GM23338 (cell line): ENCODE data around the gene ABCA13.

ENCODE experiments used
- CTCF ChIP-seq, 2 experiments: fragments of 200-600 bp in 1 of 2; sonication (generic) in 1 of 2; conservative IDR thresholded peaks; 2 replicates each; pipeline versions ENCODE4 v1.5.1 to v1.6.1; 2016 to 2017; ENCODE audit warnings: antibody characterized with exemption in 2 of 2, low read depth in 2 of 2, mild to moderate bottlenecking in 2 of 2, moderate library complexity in 1 of 2
- EZH2 ChIP-seq: fragments of 200-600 bp; sonication (generic); IDR thresholded peaks from one replicate; pipeline ENCODE4 v1.8.0; 2017; ENCODE audit warnings: antibody characterized with exemption, mild to moderate bottlenecking, low read depth; ENCODE audit not compliant: unreplicated experiment

DNA sequence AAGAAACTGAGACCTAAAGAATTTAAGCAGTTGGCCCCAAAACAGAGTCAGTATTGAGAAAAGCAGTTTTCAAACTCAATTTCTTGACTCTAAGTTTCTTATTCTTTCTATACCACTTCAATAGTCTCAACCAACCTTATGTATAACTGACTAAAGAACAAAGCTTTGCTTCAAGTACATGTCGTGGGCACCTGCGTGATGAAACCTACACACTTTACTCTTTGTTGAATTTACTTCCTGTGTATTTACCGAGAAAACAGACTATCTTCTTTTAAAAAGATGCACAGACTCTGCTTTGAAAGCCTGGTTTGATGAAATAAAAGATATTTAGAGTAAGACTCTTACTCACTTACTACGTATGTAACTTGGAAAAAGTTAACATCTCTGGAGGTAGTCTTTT is 455.9 kb downstream of the ABCA13 start:
- no peak for TF ChIP-seq CTCF (conservative IDR thresholded peaks at IDR 0.05; ENCODE audit: low read depth in 2 of 2)
- TF ChIP-seq EZH2 = no peak
